ENCODE results near the gene XXYLT1.

The XXYLT1 gene

GRCh38 chr3:195077611-195078540 is 193.1 kb downstream of the XXYLT1 start:
- DNase-seq (ENCODE audit: low spot score), result no peak

GRCh38 chr3:195076981-195077610 is 193.9 kb downstream of the XXYLT1 start:
- DNase-seq (ENCODE audit: low spot score), result no peak

GRCh38 chr3:195075941-195076875 is 194.8 kb downstream of the XXYLT1 start:
- no peak for DNase-seq (ENCODE audit: low spot score)

GRCh38 chr3:195075199-195075940 is 195.6 kb downstream of the XXYLT1 start:
- no peak for DNase-seq (ENCODE audit: low spot score)

- DNase-seq (ENCODE audit: low spot score), result no peak
Measured at GRCh38 chr3:195073866-195074860, 196.8 kb downstream of the XXYLT1 start.

GRCh38 chr3:195072916-195073564 is 197.9 kb downstream of the XXYLT1 start:
- DNase-seq (ENCODE audit: low spot score), result no peak

- no peak for DNase-seq (ENCODE audit: low spot score)
Measured at GRCh38 chr3:195071916-195072820, 198.8 kb downstream of the XXYLT1 start.

GRCh38 chr3:195071011-195071728 is 199.8 kb downstream of the XXYLT1 start:
- no peak for DNase-seq (ENCODE audit: low spot score)

- DNase-seq (ENCODE audit: low spot score), result no peak
Measured at GRCh38 chr3:195070336-195070735, 200.6 kb downstream of the XXYLT1 start.

- DNase-seq (ENCODE audit: low spot score), result no peak
Measured at GRCh38 chr3:195069501-195070251, 201.3 kb downstream of the XXYLT1 start.

- DNase-seq (ENCODE audit: low spot score), result no peak
Measured at GRCh38 chr3:195068084-195069080, 202.6 kb downstream of the XXYLT1 start.

GRCh38 chr3:195066441-195066841 is 204.5 kb downstream of the XXYLT1 start:
- no peak for DNase-seq (ENCODE audit: low spot score)

GRCh38 chr3:195065864-195066185 is 205.1 kb downstream of the XXYLT1 start:
- no peak for DNase-seq (ENCODE audit: low spot score)

GRCh38 chr3:195065142-195065863 is 205.7 kb downstream of the XXYLT1 start:
- no peak for DNase-seq (ENCODE audit: low spot score)

- DNase-seq (ENCODE audit: low spot score), result no peak
Measured at GRCh38 chr3:195064300-195064931, 206.5 kb downstream of the XXYLT1 start.

All from hematopoietic multipotent progenitor cell treated with erythropoietin and hydrocortisone succinate and interleukin-3 and kit ligand, for 15 days (in vitro differentiated cells).